Tibial nerve (tissue), 3 donors: ENCODE measurements around the gene FAM193B.

Experiments
- EP300 ChIP-seq, 2 donors: sonication (generic); formaldehyde crosslinking; IDR thresholded peaks; one replicate each; pipeline ENCODE4 v1.6.1; 2017; ENCODE audit warnings: antibody characterized with exemption in 2 of 2, mild to moderate bottlenecking in 1 of 2
- POLR2A ChIP-seq, 2 donors: fragments of 450-650 bp; IDR thresholded peaks; one replicate each; pipeline ENCODE4 v1.6.1; 2017; ENCODE audit warnings: antibody characterized with exemption in 2 of 2, mild to moderate bottlenecking in 2 of 2, moderate library complexity in 2 of 2

GRCh38 chr5:177600508-177601018 is 46.2 kb upstream of the FAM193B start:
- no peak for TF ChIP-seq POLR2A (IDR thresholded peaks at IDR 0.05)
- no peak for TF ChIP-seq EP300 (IDR thresholded peaks at IDR 0.05)
